Erythroblast (primary cell): ENCODE measurements around the gene LSM10.

ENCODE experiments used
- DNase-seq, 2 experiments: peaks; one replicate each; lab custom pipeline; 2025; lab: John Stamatoyannopoulos, UW
- GATA1 ChIP-seq: IDR thresholded peaks from 2 replicates; pipeline ENCODE4 v1.6.1; 2011; ENCODE audit warnings: low read depth, mild to moderate bottlenecking, control low read depth, low read length, moderate library complexity
- POLR2A ChIP-seq: IDR thresholded peaks from 2 replicates; pipeline ENCODE4 v1.6.1; 2011; ENCODE audit warnings: mild to moderate bottlenecking, low read length

The LSM10 gene

DNA sequence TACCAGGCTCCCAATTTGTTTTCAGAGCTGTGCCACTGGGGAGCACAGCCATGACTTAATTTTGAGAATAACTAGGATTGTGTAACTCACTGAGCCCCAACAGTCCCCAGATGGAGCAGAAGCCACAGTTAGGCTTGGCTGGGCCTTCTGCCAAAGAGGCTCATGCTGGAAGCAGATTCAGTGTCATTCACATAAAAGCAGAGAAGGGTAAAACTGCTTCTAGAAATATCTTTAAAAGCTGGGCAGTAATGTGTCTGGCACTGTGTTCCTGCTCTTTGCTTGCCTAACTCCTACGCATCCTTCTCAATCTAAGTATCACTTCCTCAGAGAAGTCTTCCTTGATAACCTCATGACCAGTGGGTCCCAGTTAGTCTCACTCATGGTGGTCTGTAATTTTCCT is 32.3 kb downstream of the LSM10 start:
- TF ChIP-seq GATA1 = no peak
- TF ChIP-seq POLR2A = no peak
- peak; percentile 41 to 59 for DNase-seq

DNA sequence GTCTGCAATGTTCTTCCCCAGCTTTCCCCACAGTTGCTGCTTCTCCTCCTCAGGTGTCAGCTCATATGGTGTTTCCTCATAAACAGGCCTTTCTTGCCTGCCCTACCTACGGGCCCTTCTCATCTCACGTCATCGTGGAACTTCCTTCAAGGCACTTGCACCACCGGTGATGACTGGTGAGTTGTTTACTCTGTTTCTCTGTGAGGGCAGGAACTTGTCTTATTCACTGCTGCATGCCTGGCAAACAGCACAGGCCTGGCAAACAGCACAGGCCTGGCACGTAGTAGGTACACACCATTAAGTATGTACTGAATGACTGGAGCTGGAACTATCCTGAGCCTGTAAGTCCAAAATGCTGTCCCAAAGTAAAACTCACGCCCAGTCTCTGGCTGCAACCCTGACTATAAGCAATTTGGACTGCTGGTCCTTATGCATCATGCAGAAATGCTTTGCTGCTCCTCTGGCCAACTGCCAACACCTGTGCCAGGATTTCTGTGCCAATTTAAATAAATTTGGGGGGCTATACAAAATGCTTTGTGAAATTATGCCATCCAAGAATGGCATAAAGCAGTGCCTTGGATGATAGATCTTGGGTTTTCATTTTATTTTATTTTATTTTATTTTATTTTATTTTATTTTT is 37.7 kb downstream of the LSM10 start:
- no peak for DNase-seq
- no peak for TF ChIP-seq POLR2A

DNA sequence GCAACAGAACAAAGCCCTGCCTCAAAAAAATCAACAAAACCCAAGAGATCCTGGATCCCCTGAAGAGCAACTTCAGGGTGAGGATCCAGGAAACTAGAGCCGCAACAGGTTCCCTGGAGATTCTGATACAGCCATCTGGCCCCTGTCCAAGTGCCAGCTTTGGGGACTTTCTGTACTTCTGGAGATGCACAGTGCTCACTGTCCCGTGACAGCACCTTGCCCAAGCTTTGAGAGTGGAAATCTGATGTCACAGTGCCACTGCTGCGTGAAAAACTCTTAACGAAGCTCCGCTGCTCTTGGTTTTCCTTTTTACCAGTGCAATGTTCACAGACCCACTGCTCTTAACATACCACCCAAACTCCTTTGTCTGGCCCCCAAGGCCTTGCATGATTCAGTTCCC is 38.3 kb downstream of the LSM10 start:
- no peak for DNase-seq
- TF ChIP-seq POLR2A = no peak
- TF ChIP-seq GATA1 = no peak

GRCh38 chr1:36358514-36359084 is 39.1 kb downstream of the LSM10 start:
- TF ChIP-seq POLR2A (no peak), GATA1 (no peak)
- DNase-seq = no peak

DNA sequence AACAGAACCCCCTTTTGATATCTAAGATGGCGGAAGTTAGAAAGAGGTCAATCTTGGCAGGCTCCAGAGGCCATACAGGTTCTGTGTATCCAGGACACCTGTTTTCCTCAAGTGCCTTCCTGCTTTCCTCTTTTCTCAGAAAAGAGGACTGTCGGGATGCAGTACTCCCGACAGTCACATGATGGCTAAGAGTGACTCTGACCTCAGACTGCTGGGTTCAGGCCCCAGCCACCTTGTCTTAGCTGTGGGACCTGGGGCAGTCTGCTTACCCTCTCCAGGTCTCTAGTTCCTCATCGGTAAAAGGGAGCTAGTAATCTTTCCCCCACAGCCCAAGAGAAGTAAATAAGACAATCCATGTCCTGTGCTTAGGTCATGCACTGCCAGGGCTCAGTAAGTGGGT is 41.9 kb downstream of the LSM10 start:
- no peak for DNase-seq
- TF ChIP-seq POLR2A (no peak), GATA1 (no peak)

- TF ChIP-seq POLR2A (no peak), GATA1 (no peak)
- DNase-seq = no peak
Measured at GRCh38 chr1:36354486-36354885, 43.2 kb downstream of the LSM10 start.

- no peak for DNase-seq
Measured at GRCh38 chr1:36352910-36353878, 44.5 kb downstream of the LSM10 start.

DNA sequence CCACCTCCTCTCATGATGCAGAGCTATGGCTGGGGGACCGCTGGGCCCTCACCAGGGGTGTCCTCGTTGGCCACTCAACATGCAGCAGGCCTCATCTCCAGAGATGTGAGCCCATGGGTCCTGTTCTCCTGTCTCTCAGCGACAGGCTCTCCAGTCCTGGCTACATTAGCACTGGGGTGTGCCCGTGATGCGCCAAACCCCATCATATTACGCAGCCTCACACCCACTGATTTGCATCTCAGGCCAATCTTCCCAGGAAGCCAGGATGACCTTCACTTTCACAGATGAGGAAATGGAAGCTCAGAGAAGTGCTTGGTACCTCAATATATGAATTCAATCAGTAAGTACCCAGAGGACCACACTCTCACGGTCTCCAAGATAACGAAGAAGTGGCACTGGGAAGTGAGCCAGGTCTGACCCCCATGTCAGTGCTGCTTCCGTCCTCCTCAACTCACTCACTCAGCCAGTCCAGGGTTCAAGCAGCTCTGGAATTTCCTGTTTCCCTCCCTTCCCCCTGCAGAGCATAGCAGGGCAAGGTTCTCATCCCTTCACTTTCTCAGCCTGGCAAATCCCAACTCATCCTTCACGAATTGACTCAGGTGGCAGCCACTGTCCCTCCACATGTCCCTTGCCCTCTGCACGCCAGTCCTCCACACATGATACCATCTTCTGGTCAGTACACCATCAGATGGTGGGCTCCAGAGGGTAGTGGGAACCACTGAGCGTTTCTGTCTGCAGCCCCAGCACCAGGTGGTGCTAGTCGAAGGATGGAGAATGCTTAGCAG is 45.4 kb downstream of the LSM10 start:
- DNase-seq = no peak
- no peak for TF ChIP-seq POLR2A
- TF ChIP-seq GATA1 = no peak

More at GRCh38 chr1:36352910-36353878, 44.5 kb downstream of the LSM10 start:
- no peak for TF ChIP-seq POLR2A
- TF ChIP-seq GATA1 = no peak

- no peak for DNase-seq
- TF ChIP-seq POLR2A = no peak
Measured at GRCh38 chr1:36351227-36351977, 46.3 kb downstream of the LSM10 start.

DNA sequence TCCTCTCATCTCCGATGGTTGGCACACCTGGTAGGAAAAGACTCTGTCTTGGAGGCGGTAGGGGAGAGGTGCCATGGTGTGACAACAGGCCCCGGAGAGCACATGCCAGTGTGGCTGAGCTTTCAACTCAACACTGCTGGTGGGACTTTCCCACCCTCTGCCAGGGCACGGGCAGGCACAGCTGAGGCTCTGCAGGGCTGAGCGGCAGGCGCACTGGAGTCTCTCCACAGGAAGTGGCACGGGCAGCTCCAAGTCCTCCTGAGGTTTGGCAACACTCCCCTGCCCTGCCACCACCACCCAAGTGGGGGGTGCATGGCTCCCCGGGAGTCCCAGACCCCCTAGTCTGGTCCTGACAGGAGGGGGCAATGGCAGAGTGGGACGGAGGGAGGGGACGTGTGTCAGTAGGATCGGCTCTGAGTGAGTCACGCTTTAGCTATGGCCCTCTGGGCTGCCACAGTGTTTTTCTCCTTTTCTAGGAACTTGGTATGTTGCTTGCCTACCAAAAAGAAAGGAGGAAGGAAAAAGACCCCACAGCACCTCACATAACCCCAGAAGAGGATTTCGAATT is 47.0 kb downstream of the LSM10 start:
- no peak for DNase-seq
- TF ChIP-seq POLR2A (no peak), GATA1 (no peak)

DNA sequence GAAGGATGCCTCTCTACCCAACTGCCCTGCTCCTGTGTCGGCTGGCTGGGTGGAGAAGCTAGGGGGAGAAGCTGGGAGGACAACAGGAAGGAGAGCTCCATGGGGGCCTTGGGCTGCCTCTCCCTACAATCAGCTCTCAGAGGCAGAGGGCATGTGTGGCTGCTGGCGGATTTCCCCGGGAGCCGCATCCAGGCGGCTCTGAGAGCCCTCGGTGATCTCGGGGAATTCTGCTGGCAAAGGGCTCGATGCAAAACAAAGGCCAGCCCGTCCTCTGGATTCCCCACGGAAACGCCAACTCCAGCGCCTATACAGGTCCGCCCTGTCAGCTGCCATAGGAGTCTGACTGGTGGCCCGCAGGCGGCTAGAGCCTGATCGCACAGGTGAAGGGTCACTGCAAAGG is 47.9 kb downstream of the LSM10 start:
- TF ChIP-seq POLR2A = no peak

GRCh38 chr1:36349241-36349671 is 48.5 kb downstream of the LSM10 start:
- TF ChIP-seq GATA1 (no peak), POLR2A (no peak)
- DNase-seq = no peak

More for the DNA sequence above, 47.9 kb downstream of the LSM10 start:
- DNase-seq = no peak
